Endothelial cell of umbilical vein (primary cell): ENCODE measurements around the gene CLEC18B. TPM values are rescaled to one million over a fixed set of nuclear protein-coding genes. Genes with fewer than 3 reads are reported as not detected.

Experiments used
- BruUV-seq: library from RNA; stranded (reverse); fragments of 400-500 nt; replicated peaks from 2 replicates; lab custom pipeline; 2021; lab: Mats Ljungman, UMichigan
- CTCF ChIA-PET: fragments of 300-600, 350-600 bp; sonication (Branson Sonifier 250); formaldehyde crosslinking; loops from one replicate; lab custom pipeline; 2021; ENCODE audit warnings: antibody characterized with exemption, inconsistent platforms; lab: Charles Lee
- POLR2A ChIA-PET: fragments of 300-600, 350-600 bp; sonication (Branson Sonifier 250); formaldehyde crosslinking; loops from one replicate; lab custom pipeline; 2021; ENCODE audit warnings: antibody characterized with exemption, inconsistent platforms; lab: Charles Lee
- DNase-seq: peaks from one replicate; pipeline ENCODE4 v3.0.0-alpha.2; 2011; ENCODE audit warnings: low read depth, low spot score
- FAIRE-seq: peaks from 2 replicates; lab custom pipeline; 2011; peaks lifted over from hg19 to GRCh38; lab: Jason Lieb, UNC
- H2AFZ ChIP-seq: 2 replicates; pipeline ENCODE4 v1.6.0; 2012; ENCODE audit warnings: low read depth, low read length, control low read depth, inconsistent platforms
- H3K27ac ChIP-seq: 2 replicates; pipeline ENCODE4 v1.5.1; 2011; ENCODE audit warnings: low read depth, mild to moderate bottlenecking, control low read depth, low read length, moderate library complexity; ENCODE audit not compliant: insufficient read depth
- H3K27me3 ChIP-seq, 2 experiments: 2 replicates each; pipeline versions ENCODE4 v1.6.0 to v1.6.1; 2011; ENCODE audit warnings: low read length in 2 of 2, mixed read lengths in 1 of 2; ENCODE audit not compliant: control insufficient read depth in 2 of 2, insufficient read depth in 2 of 2
- H3K36me3 ChIP-seq, 2 experiments: 2 replicates in 1 of 2; 3 replicates in 1 of 2; pipeline ENCODE4 v1.5.1; 2011; ENCODE audit warnings: low read length in 2 of 2, mild to moderate bottlenecking in 1 of 2, moderate library complexity in 1 of 2; ENCODE audit not compliant: control insufficient read depth in 2 of 2, insufficient read depth in 2 of 2; ENCODE audit errors: extremely low read depth in 1 of 2
- H3K4me1 ChIP-seq: 3 replicates; pipeline ENCODE4 v1.5.1; 2011; ENCODE audit warnings: mild to moderate bottlenecking, low read length; ENCODE audit not compliant: control insufficient read depth, insufficient read depth; ENCODE audit errors: extremely low read depth
- H3K4me2 ChIP-seq: 2 replicates; pipeline ENCODE4 v1.6.1; 2011; ENCODE audit warnings: low read length, control low read depth, mixed read lengths; ENCODE audit not compliant: insufficient read depth
- H3K4me3 ChIP-seq, 3 experiments: fragments of 200-600 bp in 1 of 3; sonication (generic), shearing (Covaris generic) in 1 of 3; replicated peaks in 1 of 3; 2 replicates each; pipeline ENCODE4 v1.5.1; 2011 to 2016; ENCODE audit warnings: control low read depth in 3 of 3, low read length in 3 of 3, mild to moderate bottlenecking in 2 of 3, inconsistent platforms in 1 of 3, low read depth in 1 of 3, moderate library complexity in 1 of 3; ENCODE audit not compliant: insufficient read depth in 1 of 3
- H3K79me2 ChIP-seq: 2 replicates; pipeline ENCODE4 v1.6.0; 2012; ENCODE audit warnings: low read length, inconsistent platforms; ENCODE audit not compliant: control insufficient read depth, insufficient read depth
- H3K9ac ChIP-seq: replicated peaks from 2 replicates; pipeline ENCODE3; 2011; ENCODE audit warnings: low read length, control low read depth; ENCODE audit not compliant: insufficient read depth; ENCODE audit errors: extremely low read depth
- H3K9me1 ChIP-seq: replicated peaks from 3 replicates; pipeline ENCODE4 v1.6.0; 2011; ENCODE audit warnings: mild to moderate bottlenecking, low read length; ENCODE audit not compliant: control insufficient read depth, insufficient read depth; ENCODE audit errors: extremely low read depth
- H3K9me3 ChIP-seq: replicated peaks from 2 replicates; pipeline ENCODE4 v1.5.1; 2012; ENCODE audit warnings: low read length, inconsistent platforms; ENCODE audit not compliant: control insufficient read depth, insufficient read depth
- H4K20me1 ChIP-seq: replicated peaks from 2 replicates; pipeline ENCODE3; 2011; ENCODE audit warnings: mild to moderate bottlenecking, low read length; ENCODE audit not compliant: control insufficient read depth, insufficient read depth; ENCODE audit errors: extremely low read depth
- EZH2 ChIP-seq: IDR thresholded peaks from 2 replicates; pipeline ENCODE4 v1.6.1; 2012; ENCODE audit warnings: borderline replicate concordance, low read depth, mild to moderate bottlenecking, moderate library complexity, low read length, inconsistent platforms; ENCODE audit not compliant: severe bottlenecking
- FOS ChIP-seq: IDR thresholded peaks from 2 replicates; pipeline ENCODE4 v1.6.1; 2011; ENCODE audit warnings: mild to moderate bottlenecking, low read length, moderate library complexity, borderline replicate concordance; ENCODE audit not compliant: insufficient read depth
- GATA2 ChIP-seq: IDR thresholded peaks from 2 replicates; pipeline ENCODE4 v1.7.0; 2011; ENCODE audit warnings: low read depth, mild to moderate bottlenecking, moderate library complexity, mixed read lengths, low read length; ENCODE audit not compliant: insufficient read length, insufficient read depth
- JUN ChIP-seq: IDR thresholded peaks from 2 replicates; pipeline ENCODE4 v1.6.1; 2011; ENCODE audit warnings: borderline replicate concordance, low read depth; ENCODE audit not compliant: insufficient read length, insufficient read depth
- MYC ChIP-seq: IDR thresholded peaks from one replicate; pipeline ENCODE4 v1.6.1; 2011; ENCODE audit warnings: mild to moderate bottlenecking, low read depth, low read length
- POLR2A ChIP-seq: IDR thresholded peaks from 2 replicates; pipeline ENCODE4 v1.6.1; 2012; ENCODE audit warnings: low read depth, mild to moderate bottlenecking, control low read depth, low read length
- POLR2AphosphoS5 ChIP-seq: IDR thresholded peaks from 2 replicates; pipeline ENCODE4 v1.6.1; 2012; ENCODE audit warnings: low read depth, mild to moderate bottlenecking, control low read depth, low read length, moderate library complexity; ENCODE audit not compliant: insufficient read depth
- dilution Hi-C: fragments of 300-500 bp; cut with MboI; formaldehyde crosslinking; loops from one replicate; pipeline ENCODE4 v1.15.0; 2019; ENCODE audit warnings: low sequenced_read_pairs; ENCODE audit not compliant: extremely low pct_ligation_motif_present
- intact Hi-C: fragments of 100-400 bp; cut with micrococcal nuclease; formaldehyde crosslinking; loops from one replicate; pipeline ENCODE4 v1.10.0; 2022
- polyA plus RNA-seq, 4 experiments: library from polyadenylated mRNA; depleted of rRNA in 3 of 4; stranded (reverse) in 3 of 4; unstranded in 1 of 4; fragments of >200 nt; gene quantifications; 2 replicates each; pipeline versions ENCODE4 v1.2.1 to v1.2.3, GENCODE V29; 2011 to 2012; ENCODE audit warnings: missing spikeins in 1 of 4
- total RNA-seq: library from RNA; stranded (reverse); gene quantifications from 2 replicates; pipeline ENCODE4 v1.2.3, GENCODE V29; 2021
- TF ChIP-seq, protein P1 (sequence below): IDR thresholded peaks from 2 replicates; pipeline ENCODE4 v1.6.1; 2011; ENCODE audit not compliant: insufficient read depth, insufficient read length
- TF ChIP-seq, protein P2 (sequence below), 2 donors: IDR thresholded peaks; 1 replicate in 1 of 2; 2 replicates in 1 of 2; pipeline ENCODE4 v1.5.1; 2011; ENCODE audit warnings: low read length in 2 of 2, mild to moderate bottlenecking in 2 of 2, moderate library complexity in 2 of 2, control low read depth in 1 of 2, inconsistent platforms in 1 of 2, low read depth in 1 of 2; ENCODE audit not compliant: insufficient read depth in 1 of 2; ENCODE audit errors: extremely low read depth in 1 of 2

CLEC18B gene
- total and polyA plus RNA-seq, 2 donors (not counting 3 experiments of a cell fraction or from before 2014, with no cell fraction given) = 0.49 TPM; not detected in 1

DNA sequence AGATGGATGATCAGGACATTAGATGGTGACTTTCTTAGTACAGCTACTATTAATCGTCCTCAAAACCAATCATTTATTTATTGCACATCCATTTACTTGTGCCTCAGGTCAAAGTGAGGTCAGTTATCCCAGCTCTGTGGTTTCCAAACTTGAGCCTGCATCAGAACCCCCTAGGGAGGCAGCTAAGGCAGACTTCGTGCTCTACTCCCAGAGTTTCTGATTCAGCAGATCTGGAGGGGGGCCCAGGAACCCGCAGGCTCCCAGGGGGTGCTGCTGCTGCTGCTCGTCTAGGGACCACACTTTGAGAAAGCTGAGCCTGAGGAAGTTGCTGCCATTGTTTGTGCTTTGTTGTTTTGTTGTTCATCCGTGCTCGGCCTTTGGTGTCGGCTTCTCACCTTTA, 44.0 kb upstream of the CLEC18B start:
- FAIRE-seq (no peak), DNase-seq (no peak)
- H3K79me2 ChIP-seq = no peaks in the 10 kb centered on the region
- H3K9me1 ChIP-seq = no peaks in the 10 kb centered on the region
- TF ChIP-seq FOS (no peak), EZH2 (no peak), GATA2 (no peak), POLR2A (no peak), JUN (no peak), POLR2AphosphoS5 (no peak), MYC (no peak)
- TF ChIP-seq, protein P1, sequence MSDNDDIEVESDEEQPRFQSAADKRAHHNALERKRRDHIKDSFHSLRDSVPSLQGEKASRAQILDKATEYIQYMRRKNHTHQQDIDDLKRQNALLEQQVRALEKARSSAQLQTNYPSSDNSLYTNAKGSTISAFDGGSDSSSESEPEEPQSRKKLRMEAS = no peak
- TF ChIP-seq, protein P2, sequence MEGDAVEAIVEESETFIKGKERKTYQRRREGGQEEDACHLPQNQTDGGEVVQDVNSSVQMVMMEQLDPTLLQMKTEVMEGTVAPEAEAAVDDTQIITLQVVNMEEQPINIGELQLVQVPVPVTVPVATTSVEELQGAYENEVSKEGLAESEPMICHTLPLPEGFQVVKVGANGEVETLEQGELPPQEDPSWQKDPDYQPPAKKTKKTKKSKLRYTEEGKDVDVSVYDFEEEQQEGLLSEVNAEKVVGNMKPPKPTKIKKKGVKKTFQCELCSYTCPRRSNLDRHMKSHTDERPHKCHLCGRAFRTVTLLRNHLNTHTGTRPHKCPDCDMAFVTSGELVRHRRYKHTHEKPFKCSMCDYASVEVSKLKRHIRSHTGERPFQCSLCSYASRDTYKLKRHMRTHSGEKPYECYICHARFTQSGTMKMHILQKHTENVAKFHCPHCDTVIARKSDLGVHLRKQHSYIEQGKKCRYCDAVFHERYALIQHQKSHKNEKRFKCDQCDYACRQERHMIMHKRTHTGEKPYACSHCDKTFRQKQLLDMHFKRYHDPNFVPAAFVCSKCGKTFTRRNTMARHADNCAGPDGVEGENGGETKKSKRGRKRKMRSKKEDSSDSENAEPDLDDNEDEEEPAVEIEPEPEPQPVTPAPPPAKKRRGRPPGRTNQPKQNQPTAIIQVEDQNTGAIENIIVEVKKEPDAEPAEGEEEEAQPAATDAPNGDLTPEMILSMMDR (IDR thresholded peaks at IDR 0.05; ENCODE audit: extremely low read depth in 1 of 2, insufficient read depth in 1 of 2, low read depth in 1 of 2, low read length in 2 of 2) = no peak
- intact Hi-C loops = no loop called here
- H2AFZ ChIP-seq = no peak overlapping the region
- dilution Hi-C loops = no loop called here
- no peak overlapping the region for H3K4me2 ChIP-seq
- no peaks in the 10 kb centered on the region for H3K9me3 ChIP-seq
- no TSS peak for BruUV-seq
- peaks cover 26 to 36% of the 10 kb centered on the region in 2 experiments for H3K36me3 ChIP-seq
- H3K4me1 ChIP-seq = peaks cover 6% of the 10 kb centered on the region
- no peak overlapping the region for H3K9ac ChIP-seq
- ChIA-PET POLR2A (interaction anchor here (0.6 kb wide), 1 partner anchor 425 kb away, joined by 4 read pairs; no protein-coding TSS in a partner anchor), CTCF (interaction anchor here (0.6 to 1.6 kb wide), 5 partner anchors 10 to 186 kb away, joined by 3 to 7 read pairs (median 3); no protein-coding TSS in a partner anchor)
- H4K20me1 ChIP-seq = no peaks in the 10 kb centered on the region
- no peaks in the 10 kb centered on the region for H3K27me3 ChIP-seq
- no peak overlapping the region for H3K4me3 ChIP-seq
- no peak overlapping the region for H3K27ac ChIP-seq
